ENCODE measurements around the gene GALNT9.
A peak's percentile ranks its signal among the peaks of the same experiment; 100 is the strongest.

GALNT9 gene

DNA sequence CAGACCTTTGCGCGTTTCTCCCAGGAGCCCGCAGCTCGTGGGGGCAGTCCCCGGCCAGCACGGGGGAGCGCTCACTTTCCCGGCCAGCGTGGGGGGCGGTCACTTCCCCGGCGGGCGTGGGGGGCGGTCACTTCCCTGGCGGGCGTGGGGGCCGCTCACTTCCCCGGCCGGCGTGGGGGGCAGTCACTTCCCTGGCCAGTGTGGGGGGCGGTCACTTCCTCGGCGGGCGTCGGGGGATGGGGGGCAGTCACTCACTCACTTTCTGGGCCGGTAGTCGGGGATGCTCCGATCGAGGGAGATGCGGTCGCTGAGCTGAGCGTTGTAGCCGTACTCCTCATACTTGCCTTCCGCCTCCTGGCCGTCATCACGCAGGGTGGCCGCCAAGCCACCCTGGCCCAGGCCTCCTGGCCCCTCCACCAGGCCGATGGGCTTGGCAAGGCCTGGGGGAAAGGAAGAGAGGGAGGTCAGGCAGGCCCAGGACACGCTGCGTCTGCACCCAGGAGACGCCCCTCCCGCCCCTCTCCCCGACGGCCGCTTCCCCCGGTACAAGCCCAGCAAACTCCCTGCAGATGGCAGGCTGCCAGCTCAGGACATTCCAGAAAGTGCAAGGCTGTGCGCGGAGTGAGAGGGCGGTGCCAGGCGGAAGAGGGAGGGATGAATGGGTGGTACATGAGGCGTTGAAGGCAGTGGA lies 43.3 kb downstream of the GALNT9 start:
- TF ChIP-seq, protein P1, sequence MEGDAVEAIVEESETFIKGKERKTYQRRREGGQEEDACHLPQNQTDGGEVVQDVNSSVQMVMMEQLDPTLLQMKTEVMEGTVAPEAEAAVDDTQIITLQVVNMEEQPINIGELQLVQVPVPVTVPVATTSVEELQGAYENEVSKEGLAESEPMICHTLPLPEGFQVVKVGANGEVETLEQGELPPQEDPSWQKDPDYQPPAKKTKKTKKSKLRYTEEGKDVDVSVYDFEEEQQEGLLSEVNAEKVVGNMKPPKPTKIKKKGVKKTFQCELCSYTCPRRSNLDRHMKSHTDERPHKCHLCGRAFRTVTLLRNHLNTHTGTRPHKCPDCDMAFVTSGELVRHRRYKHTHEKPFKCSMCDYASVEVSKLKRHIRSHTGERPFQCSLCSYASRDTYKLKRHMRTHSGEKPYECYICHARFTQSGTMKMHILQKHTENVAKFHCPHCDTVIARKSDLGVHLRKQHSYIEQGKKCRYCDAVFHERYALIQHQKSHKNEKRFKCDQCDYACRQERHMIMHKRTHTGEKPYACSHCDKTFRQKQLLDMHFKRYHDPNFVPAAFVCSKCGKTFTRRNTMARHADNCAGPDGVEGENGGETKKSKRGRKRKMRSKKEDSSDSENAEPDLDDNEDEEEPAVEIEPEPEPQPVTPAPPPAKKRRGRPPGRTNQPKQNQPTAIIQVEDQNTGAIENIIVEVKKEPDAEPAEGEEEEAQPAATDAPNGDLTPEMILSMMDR (IDR thresholded peaks at IDR 0.05; ENCODE audit: low read depth, low read length): no peak
- no peak overlapping the region for H3K4me3 ChIP-seq (ENCODE audit: low read depth, low read length)
- peak; percentile 56 for DNase-seq (ENCODE audit: low read depth, low spot score)
- in situ Hi-C loops (cut with HindIII; ENCODE audit: low sequenced_read_pairs): no loop called here

DNA sequence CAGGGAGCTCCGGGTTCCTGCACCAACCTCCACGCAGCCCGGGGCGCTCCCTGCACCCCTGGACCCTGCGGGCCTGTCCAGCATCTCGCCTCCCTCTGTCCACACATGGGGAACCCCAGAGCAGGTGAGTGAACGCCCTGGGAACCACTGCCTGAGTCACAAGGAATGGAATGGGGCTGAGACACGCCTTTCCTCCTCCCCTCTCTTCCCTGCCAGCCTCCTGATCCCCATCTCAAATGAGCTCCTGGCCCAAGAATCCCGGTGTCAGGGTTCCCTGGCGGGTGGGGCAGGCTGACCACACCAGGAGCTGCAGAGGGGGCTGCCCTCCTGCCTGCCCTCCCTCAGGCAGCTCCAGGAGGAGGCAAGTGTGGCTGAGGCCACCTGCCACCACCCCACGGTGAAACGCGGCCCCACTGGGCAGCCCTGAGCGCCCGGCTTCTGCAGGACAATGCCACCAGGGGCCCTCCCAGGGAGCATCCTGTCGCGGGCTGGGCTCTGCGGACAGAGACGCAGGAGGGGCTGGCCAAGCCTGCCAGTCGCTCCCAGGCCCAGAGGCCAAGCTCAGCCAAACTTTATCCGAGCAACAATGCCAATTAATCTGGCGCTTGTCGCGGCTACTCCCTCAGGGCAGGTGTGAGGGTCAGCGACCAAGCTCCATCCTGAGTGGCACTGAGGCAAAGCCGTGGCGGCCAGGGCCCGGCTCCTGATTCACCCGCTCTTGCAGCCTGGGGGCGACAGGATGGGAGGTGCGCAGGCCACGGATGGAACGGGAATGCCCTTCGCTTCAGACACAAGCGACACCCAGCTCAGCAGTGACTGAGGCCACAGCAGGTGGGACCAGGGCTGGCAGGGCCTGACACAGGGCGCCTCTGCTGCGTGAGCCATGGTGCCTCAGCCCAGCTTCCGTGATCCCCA lies 44.3 kb downstream of the GALNT9 start:
- DNase-seq (ENCODE audit: low read depth, low spot score): no peak
- TF ChIP-seq, protein P1 (IDR thresholded peaks at IDR 0.05; ENCODE audit: low read depth, low read length): no peak
- no peak overlapping the region for H3K4me3 ChIP-seq (ENCODE audit: low read depth, low read length)
- in situ Hi-C loops (cut with HindIII; ENCODE audit: low sequenced_read_pairs): no loop called here

DNA sequence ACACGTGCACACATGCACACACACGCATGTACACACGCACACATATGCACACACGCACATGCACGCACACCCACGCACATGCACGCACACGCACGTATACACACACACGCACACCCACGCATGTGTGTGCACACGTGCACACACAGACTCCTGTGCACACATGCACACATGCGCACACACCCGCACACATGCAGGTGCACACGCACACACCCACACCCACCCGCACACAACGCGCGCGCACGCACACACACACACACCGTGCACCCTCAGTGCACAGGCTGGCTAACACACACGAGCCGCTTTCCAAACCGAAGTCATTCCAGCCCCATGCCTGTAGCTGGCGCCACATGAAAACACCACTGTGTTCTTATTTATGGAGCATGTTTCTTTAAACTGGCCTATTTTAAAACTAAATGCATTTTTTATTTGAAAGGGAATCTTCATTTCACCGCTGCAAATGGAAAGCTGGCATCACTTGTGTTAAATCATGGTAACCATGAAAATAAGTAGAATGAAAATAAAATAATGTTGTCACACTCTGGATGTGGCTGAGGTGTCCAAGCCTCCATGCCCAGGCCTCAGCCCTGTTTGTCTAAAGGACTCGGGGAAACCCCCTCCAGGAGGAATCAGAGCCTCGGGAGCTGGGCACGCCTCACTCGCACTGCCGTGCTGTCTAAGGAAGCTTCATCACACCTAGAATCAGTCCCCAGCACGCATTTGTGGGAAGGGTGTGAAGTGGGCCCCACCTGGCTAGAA lies 45.1 kb downstream of the GALNT9 start:
- H3K4me3 ChIP-seq (ENCODE audit: low read depth, low read length): no peak overlapping the region
- DNase-seq (ENCODE audit: low read depth, low spot score): no peak
- TF ChIP-seq, protein P1 (IDR thresholded peaks at IDR 0.05; ENCODE audit: low read depth, low read length): peak; percentile 54
- in situ Hi-C loops (cut with HindIII; ENCODE audit: low sequenced_read_pairs): no loop called here

DNA sequence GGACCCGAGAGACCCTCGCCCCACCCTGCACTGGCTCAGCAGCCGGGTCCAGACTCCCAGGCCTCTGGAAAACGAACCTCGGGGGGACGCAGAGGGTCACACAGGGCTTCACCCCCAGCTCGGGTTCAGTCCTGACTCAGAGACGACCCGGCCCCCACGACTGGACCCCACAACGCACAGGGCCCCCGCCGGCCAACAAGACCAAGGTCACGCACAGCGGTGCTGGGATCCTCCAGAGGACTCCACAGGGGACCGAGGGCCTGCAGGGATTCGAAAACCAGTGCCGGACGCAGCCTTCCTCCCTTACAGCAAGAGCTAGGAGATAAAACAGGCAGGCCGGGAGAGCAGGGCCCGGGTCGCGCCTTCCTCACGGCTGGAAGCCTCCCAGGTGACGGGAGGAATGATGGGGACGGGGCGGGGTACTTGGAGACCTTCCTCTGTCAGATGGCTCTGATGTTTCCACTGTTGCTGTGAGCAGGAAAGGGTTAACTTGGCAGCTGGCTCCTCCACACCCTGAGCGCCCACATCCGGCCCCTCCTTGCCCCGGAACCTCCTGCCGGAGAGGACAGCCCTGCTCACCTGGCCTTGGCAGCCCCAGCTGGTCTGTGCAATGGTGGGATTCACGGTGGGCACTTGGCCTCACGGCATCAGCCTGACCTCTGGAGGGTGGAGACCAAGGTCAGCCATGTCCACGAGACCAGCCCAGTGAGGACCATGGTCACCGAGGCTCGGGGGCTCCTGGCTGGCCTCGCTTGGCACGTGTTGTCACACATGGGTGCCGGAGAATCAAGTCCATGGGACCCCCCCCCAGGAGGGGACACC lies 46.2 kb downstream of the GALNT9 start:
- DNase-seq (ENCODE audit: low read depth, low spot score): no peak
- TF ChIP-seq, protein P1 (IDR thresholded peaks at IDR 0.05; ENCODE audit: low read depth, low read length): no peak
- no peak overlapping the region for H3K4me3 ChIP-seq (ENCODE audit: low read depth, low read length)
- in situ Hi-C loops (cut with HindIII; ENCODE audit: low sequenced_read_pairs): no loop called here

DNA sequence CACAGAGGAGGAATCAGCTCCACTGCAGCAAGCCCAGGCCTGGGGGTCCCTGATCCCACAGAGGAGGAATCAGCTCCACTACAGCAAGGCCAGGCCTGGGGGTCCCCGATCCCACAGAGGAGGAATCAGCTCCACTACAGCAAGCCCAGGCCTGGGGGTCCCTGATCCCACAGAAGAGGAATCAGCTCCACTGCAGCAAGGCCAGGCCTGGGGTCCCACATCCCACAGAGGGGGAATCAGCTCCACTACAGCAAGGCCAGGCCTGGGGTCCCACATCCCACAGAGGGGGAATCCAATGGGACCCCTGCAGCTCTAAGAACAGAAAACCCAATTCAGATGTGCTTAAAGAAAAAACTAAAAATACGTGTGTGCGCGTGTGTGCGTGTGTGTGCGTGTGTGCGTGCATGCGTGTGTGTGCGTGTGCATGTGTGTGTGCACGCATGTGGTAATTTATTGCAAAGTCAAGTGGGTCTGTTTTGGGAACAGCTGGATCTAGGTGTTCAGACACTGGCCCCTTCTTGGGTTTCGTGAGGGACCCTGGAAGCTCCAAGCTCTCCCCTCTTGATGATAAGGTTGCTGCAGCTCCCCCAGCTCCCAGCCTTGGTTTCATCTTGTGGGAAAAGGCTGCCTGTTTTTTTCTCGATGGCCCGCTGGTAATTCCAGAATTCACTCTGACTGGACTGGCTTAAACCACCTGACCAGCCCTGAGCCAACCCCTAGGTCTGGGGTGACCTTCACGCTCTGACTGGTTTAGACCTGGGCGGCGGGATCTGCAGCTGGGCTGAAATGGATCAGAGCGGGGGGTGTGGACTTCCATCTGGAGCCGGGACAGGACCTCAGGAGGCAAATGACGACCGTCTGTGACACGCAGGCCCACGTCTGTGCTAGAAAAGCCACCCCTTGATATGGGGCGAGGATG lies 47.1 kb downstream of the GALNT9 start:
- in situ Hi-C loops (cut with HindIII; ENCODE audit: low sequenced_read_pairs): no loop called here
- DNase-seq (ENCODE audit: low read depth, low spot score): no peak
- TF ChIP-seq, protein P1 (IDR thresholded peaks at IDR 0.05; ENCODE audit: low read depth, low read length): no peak
- no peak overlapping the region for H3K4me3 ChIP-seq (ENCODE audit: low read depth, low read length)
